ENCODE measurements around the gene PRXL2B.
A peak's percentile ranks its signal among the peaks of the same experiment; 100 is the strongest.
"Not testable (repeated sequence)": the region's sequence is repeated elsewhere in the genome, so short reads cannot be mapped to it uniquely, and the experiment has no call there.

Gene PRXL2B

GRCh38 chr1:2544093-2544874 is 42.3 kb upstream of the PRXL2B start:
- H3K4me1 ChIP-seq (ENCODE audit: control insufficient read depth, insufficient read depth, low read length, poor library complexity, severe bottlenecking): peaks cover 45% of the 10 kb centered on the region
- no peaks in the 10 kb centered on the region for H3K36me3 ChIP-seq (ENCODE audit: control insufficient read depth, insufficient read depth, low read length)
- H3K9me3 ChIP-seq (ENCODE audit: control insufficient read depth, low read length): no peaks in the 10 kb centered on the region
- no peaks in the 10 kb centered on the region for H3K27me3 ChIP-seq (replicated peaks; ENCODE audit: control insufficient read depth, insufficient read depth, low read length, poor library complexity, severe bottlenecking)
- H3K27ac ChIP-seq (ENCODE audit: insufficient read depth, low read length, poor library complexity, severe bottlenecking): no peak overlapping the region
- DNase-seq: no peak
- H3K4me3 ChIP-seq (ENCODE audit: insufficient read depth, low read depth, low read length, poor library complexity, severe bottlenecking): no peak overlapping the region

- Histone ChIP-seq H3K4me3 (ENCODE audit: insufficient read depth, low read depth, low read length, poor library complexity, severe bottlenecking) (no peak overlapping the region), H3K27ac (ENCODE audit: insufficient read depth, low read length, poor library complexity, severe bottlenecking) (peak overlapping the region; percentile 37), H3K4me1 (ENCODE audit: control insufficient read depth, insufficient read depth, low read length, poor library complexity, severe bottlenecking) (peaks cover 48% of the 10 kb centered on the region), H3K27me3 (replicated peaks; ENCODE audit: control insufficient read depth, insufficient read depth, low read length, poor library complexity, severe bottlenecking) (no peaks in the 10 kb centered on the region), H3K9me3 (ENCODE audit: control insufficient read depth, low read length) (no peaks in the 10 kb centered on the region), H3K36me3 (ENCODE audit: control insufficient read depth, insufficient read depth, low read length) (no peaks in the 10 kb centered on the region)
- DNase-seq: no peak
Observed at GRCh38 chr1:2544875-2545640, 41.5 kb upstream of the PRXL2B start.

- Histone ChIP-seq H3K27ac (ENCODE audit: insufficient read depth, low read length, poor library complexity, severe bottlenecking) (peak overlapping the region; percentile 98), H3K36me3 (ENCODE audit: control insufficient read depth, insufficient read depth, low read length) (no peaks in the 10 kb centered on the region), H3K4me3 (ENCODE audit: insufficient read depth, low read depth, low read length, poor library complexity, severe bottlenecking) (peak overlapping the region; percentile 64), H3K9me3 (ENCODE audit: control insufficient read depth, low read length) (no peaks in the 10 kb centered on the region), H3K4me1 (ENCODE audit: control insufficient read depth, insufficient read depth, low read length, poor library complexity, severe bottlenecking) (peaks cover 41% of the 10 kb centered on the region), H3K27me3 (replicated peaks; ENCODE audit: control insufficient read depth, insufficient read depth, low read length, poor library complexity, severe bottlenecking) (no peaks in the 10 kb centered on the region)
- peak; percentile 85 to 91 (median 88) for DNase-seq
Observed at GRCh38 chr1:2545754-2546514, 40.6 kb upstream of the PRXL2B start.

GRCh38 chr1:2546515-2547209 is 39.9 kb upstream of the PRXL2B start:
- no peaks in the 10 kb centered on the region for H3K36me3 ChIP-seq (ENCODE audit: control insufficient read depth, insufficient read depth, low read length)
- peaks cover 38% of the 10 kb centered on the region for H3K4me1 ChIP-seq (ENCODE audit: control insufficient read depth, insufficient read depth, low read length, poor library complexity, severe bottlenecking)
- H3K9me3 ChIP-seq (ENCODE audit: control insufficient read depth, low read length): no peaks in the 10 kb centered on the region
- H3K4me3 ChIP-seq (ENCODE audit: insufficient read depth, low read depth, low read length, poor library complexity, severe bottlenecking): peak overlapping the region; percentile 64
- H3K27me3 ChIP-seq (replicated peaks; ENCODE audit: control insufficient read depth, insufficient read depth, low read length, poor library complexity, severe bottlenecking): no peaks in the 10 kb centered on the region
- peak overlapping the region; percentile 98 for H3K27ac ChIP-seq (ENCODE audit: insufficient read depth, low read length, poor library complexity, severe bottlenecking)
- peak; percentile 80 to 81 (median 80) for DNase-seq

GRCh38 chr1:2547210-2548067 is 39.1 kb upstream of the PRXL2B start:
- DNase-seq: peak in 2 of 3 donors; percentile 30 to 35
- H3K4me1 ChIP-seq (ENCODE audit: control insufficient read depth, insufficient read depth, low read length, poor library complexity, severe bottlenecking): peaks cover 38% of the 10 kb centered on the region
- no peaks in the 10 kb centered on the region for H3K9me3 ChIP-seq (ENCODE audit: control insufficient read depth, low read length)
- H3K27ac ChIP-seq (ENCODE audit: insufficient read depth, low read length, poor library complexity, severe bottlenecking): peak overlapping the region; percentile 98
- no peaks in the 10 kb centered on the region for H3K36me3 ChIP-seq (ENCODE audit: control insufficient read depth, insufficient read depth, low read length)
- H3K4me3 ChIP-seq (ENCODE audit: insufficient read depth, low read depth, low read length, poor library complexity, severe bottlenecking): peak overlapping the region; percentile 64
- no peaks in the 10 kb centered on the region for H3K27me3 ChIP-seq (replicated peaks; ENCODE audit: control insufficient read depth, insufficient read depth, low read length, poor library complexity, severe bottlenecking)

- Histone ChIP-seq H3K27me3 (replicated peaks; ENCODE audit: control insufficient read depth, insufficient read depth, low read length, poor library complexity, severe bottlenecking) (no peaks in the 10 kb centered on the region), H3K36me3 (ENCODE audit: control insufficient read depth, insufficient read depth, low read length) (no peaks in the 10 kb centered on the region), H3K27ac (ENCODE audit: insufficient read depth, low read length, poor library complexity, severe bottlenecking) (peak overlapping the region; percentile 98), H3K4me3 (ENCODE audit: insufficient read depth, low read depth, low read length, poor library complexity, severe bottlenecking) (peak overlapping the region; percentile 64), H3K9me3 (ENCODE audit: control insufficient read depth, low read length) (no peaks in the 10 kb centered on the region), H3K4me1 (ENCODE audit: control insufficient read depth, insufficient read depth, low read length, poor library complexity, severe bottlenecking) (peaks cover 38% of the 10 kb centered on the region)
- DNase-seq: peak; percentile 63 to 77 (median 67)
Observed at GRCh38 chr1:2548068-2548589, 38.4 kb upstream of the PRXL2B start.

- not testable (repeated sequence) for DNase-seq; H3K36me3 ChIP-seq (ENCODE audit: control insufficient read depth, insufficient read depth, low read length); H3K27me3 ChIP-seq (replicated peaks; ENCODE audit: control insufficient read depth, insufficient read depth, low read length, poor library complexity, severe bottlenecking); H3K9me3 ChIP-seq (ENCODE audit: control insufficient read depth, low read length)
- H3K27ac ChIP-seq (ENCODE audit: insufficient read depth, low read length, poor library complexity, severe bottlenecking): peak overlapping the region; percentile 98
- H3K4me1 ChIP-seq (ENCODE audit: control insufficient read depth, insufficient read depth, low read length, poor library complexity, severe bottlenecking): peaks cover 41% of the 10 kb centered on the region
- H3K4me3 ChIP-seq (ENCODE audit: insufficient read depth, low read depth, low read length, poor library complexity, severe bottlenecking): peak overlapping the region; percentile 33
Observed at GRCh38 chr1:2549367-2550029, 37.1 kb upstream of the PRXL2B start.

- not testable (repeated sequence) for H3K27me3 ChIP-seq (replicated peaks; ENCODE audit: control insufficient read depth, insufficient read depth, low read length, poor library complexity, severe bottlenecking); H3K9me3 ChIP-seq (ENCODE audit: control insufficient read depth, low read length); H3K27ac ChIP-seq (ENCODE audit: insufficient read depth, low read length, poor library complexity, severe bottlenecking); H3K4me3 ChIP-seq (ENCODE audit: insufficient read depth, low read depth, low read length, poor library complexity, severe bottlenecking); DNase-seq; H3K36me3 ChIP-seq (ENCODE audit: control insufficient read depth, insufficient read depth, low read length)
- H3K4me1 ChIP-seq (ENCODE audit: control insufficient read depth, insufficient read depth, low read length, poor library complexity, severe bottlenecking): peaks cover 46% of the 10 kb centered on the region
Observed at GRCh38 chr1:2550309-2550861, 36.2 kb upstream of the PRXL2B start.
